Nephron progenitor cell (in vitro differentiated cells): ENCODE results near the gene CACNA2D1.

Experiments used
- DNase-seq: peaks from one replicate; pipeline ENCODE4 v3.0.0; 2021
- H3K27ac Mint-ChIP-seq: 2 replicates; pipeline ENCODE4 v1.8.0; 2021; ENCODE audit warnings: mild to moderate bottlenecking, moderate library complexity, mixed read lengths
- H3K27me3 Mint-ChIP-seq: 2 replicates; pipeline ENCODE4 v1.8.0; 2021; ENCODE audit warnings: mild to moderate bottlenecking, low read depth, mixed read lengths; ENCODE audit not compliant: poor library complexity
- H3K36me3 Mint-ChIP-seq: 2 replicates; pipeline ENCODE4 v1.8.0; 2021; ENCODE audit warnings: low read depth, mixed read lengths
- H3K4me1 Mint-ChIP-seq: 2 replicates; pipeline ENCODE4 v1.8.0; 2021; ENCODE audit warnings: mixed read lengths
- H3K4me3 Mint-ChIP-seq: 2 replicates; pipeline ENCODE4 v1.8.0; 2021; ENCODE audit warnings: mild to moderate bottlenecking, moderate library complexity, mixed read lengths
- H3K9me3 Mint-ChIP-seq: 2 replicates; pipeline ENCODE4 v1.8.0; 2021; ENCODE audit warnings: mild to moderate bottlenecking, moderate library complexity, mixed read lengths
- CTCF ChIP-seq: fragments of 200-600 bp; sonication (generic); IDR thresholded peaks from 2 replicates; pipeline ENCODE4 v1.5.0; 2021; ENCODE audit warnings: antibody characterized with exemption

The CACNA2D1 gene

GRCh38 chr7:82450759-82451158, 7.2 kb upstream of the CACNA2D1 start:
- no peak overlapping the region for H3K4me3 Mint-ChIP-seq
- DNase-seq, result peak; percentile 8
- H3K27me3 Mint-ChIP-seq, result no peaks in the 10 kb centered on the region
- H3K4me1 Mint-ChIP-seq, result peaks cover 16% of the 10 kb centered on the region
- H3K36me3 Mint-ChIP-seq, result no peaks in the 10 kb centered on the region
- H3K27ac Mint-ChIP-seq, result no peak overlapping the region
- no peaks in the 10 kb centered on the region for H3K9me3 Mint-ChIP-seq
- no peak for TF ChIP-seq CTCF

DNA sequence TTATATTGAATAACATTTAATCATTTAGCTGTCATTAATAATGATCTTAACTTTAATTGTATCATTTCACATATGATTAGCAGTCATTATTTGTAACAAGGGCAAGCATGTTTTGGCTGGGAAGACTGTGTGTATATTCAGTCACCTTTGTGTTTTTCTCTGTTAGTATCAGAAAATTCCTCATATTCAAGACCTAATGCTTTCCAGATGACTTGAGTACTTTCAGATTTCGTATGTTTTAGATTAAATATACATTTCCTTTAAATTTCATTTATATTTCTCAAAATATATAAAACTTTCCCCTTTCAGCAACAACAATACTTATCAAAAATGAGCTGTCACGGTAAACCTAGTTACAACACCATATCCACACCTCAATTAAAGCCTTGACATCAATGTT, 6.3 kb upstream of the CACNA2D1 start:
- TF ChIP-seq CTCF, result no peak
- Mint-ChIP-seq H3K4me1 (peaks cover 25% of the 10 kb centered on the region), H3K27ac (no peak overlapping the region), H3K27me3 (no peaks in the 10 kb centered on the region), H3K4me3 (no peak overlapping the region), H3K9me3 (no peaks in the 10 kb centered on the region), H3K36me3 (no peaks in the 10 kb centered on the region)
- DNase-seq, result no peak

GRCh38 chr7:82446897-82447296, 3.3 kb upstream of the CACNA2D1 start:
- no peak overlapping the region for H3K27ac Mint-ChIP-seq
- DNase-seq, result no peak
- H3K4me1 Mint-ChIP-seq, result peaks cover 40% of the 10 kb centered on the region
- no peak overlapping the region for H3K4me3 Mint-ChIP-seq
- H3K36me3 Mint-ChIP-seq, result no peaks in the 10 kb centered on the region
- peaks cover 9% of the 10 kb centered on the region for H3K27me3 Mint-ChIP-seq
- no peaks in the 10 kb centered on the region for H3K9me3 Mint-ChIP-seq
- no peak for TF ChIP-seq CTCF

DNA sequence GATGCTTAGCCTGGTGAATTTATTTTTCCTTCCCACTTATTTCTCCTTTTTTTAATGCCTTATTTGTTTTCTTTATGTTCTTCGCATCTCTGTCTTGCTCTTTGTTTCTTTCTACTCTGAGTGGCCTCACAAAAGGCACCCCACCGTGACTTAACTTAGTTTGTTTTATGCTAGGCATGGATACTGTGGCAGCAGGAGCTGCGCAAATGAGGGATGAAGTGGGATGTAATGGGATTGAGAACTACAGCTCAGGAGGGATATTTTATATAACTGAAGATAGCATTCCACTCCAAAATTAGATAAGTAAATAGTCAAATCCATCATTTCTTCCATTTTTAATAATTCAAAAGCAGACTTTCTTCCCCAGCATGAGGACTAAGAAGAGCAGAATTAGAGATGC, 1.7 kb upstream of the CACNA2D1 start:
- Mint-ChIP-seq H3K36me3 (no peaks in the 10 kb centered on the region), H3K27ac (no peak overlapping the region), H3K4me3 (peak overlapping the region; percentile 92), H3K27me3 (peaks cover 22% of the 10 kb centered on the region), H3K9me3 (no peaks in the 10 kb centered on the region), H3K4me1 (peaks cover 44% of the 10 kb centered on the region)
- no peak for DNase-seq
- TF ChIP-seq CTCF, result no peak

GRCh38 chr7:82444220-82444909, 788 bp upstream of the CACNA2D1 start:
- Mint-ChIP-seq H3K4me3 (peak overlapping the region; percentile 92), H3K27me3 (peaks cover 22% of the 10 kb centered on the region), H3K9me3 (no peaks in the 10 kb centered on the region), H3K36me3 (no peaks in the 10 kb centered on the region), H3K4me1 (peaks cover 42% of the 10 kb centered on the region), H3K27ac (peak overlapping the region; percentile 35)
- TF ChIP-seq CTCF, result no peak
- DNase-seq, result peak; percentile 25

- Mint-ChIP-seq H3K9me3 (no peaks in the 10 kb centered on the region), H3K27me3 (peaks cover 22% of the 10 kb centered on the region), H3K4me1 (peaks cover 42% of the 10 kb centered on the region), H3K27ac (peak overlapping the region; percentile 69), H3K4me3 (peak overlapping the region; percentile 95), H3K36me3 (no peaks in the 10 kb centered on the region)
- TF ChIP-seq CTCF, result no peak
- peak; percentile 72 for DNase-seq
These were observed 486 bp downstream of the CACNA2D1 start for GRCh38 chr7:82443036-82443546.
